Astrocyte (in vitro differentiated cells and primary cell): ENCODE data around the gene RNASE1.

Source experiments
- CTCF ChIP-seq: IDR thresholded peaks from 2 replicates; pipeline ENCODE4 v1.5.1; 2011; ENCODE audit warnings: low read depth, mild to moderate bottlenecking, inconsistent platforms, low read length, moderate library complexity; ENCODE audit not compliant: insufficient read depth
- EZH2 ChIP-seq: IDR thresholded peaks from 2 replicates; pipeline ENCODE4 v1.6.1; 2012; ENCODE audit warnings: mild to moderate bottlenecking, low read length, inconsistent platforms; ENCODE audit not compliant: insufficient read depth

DNA sequence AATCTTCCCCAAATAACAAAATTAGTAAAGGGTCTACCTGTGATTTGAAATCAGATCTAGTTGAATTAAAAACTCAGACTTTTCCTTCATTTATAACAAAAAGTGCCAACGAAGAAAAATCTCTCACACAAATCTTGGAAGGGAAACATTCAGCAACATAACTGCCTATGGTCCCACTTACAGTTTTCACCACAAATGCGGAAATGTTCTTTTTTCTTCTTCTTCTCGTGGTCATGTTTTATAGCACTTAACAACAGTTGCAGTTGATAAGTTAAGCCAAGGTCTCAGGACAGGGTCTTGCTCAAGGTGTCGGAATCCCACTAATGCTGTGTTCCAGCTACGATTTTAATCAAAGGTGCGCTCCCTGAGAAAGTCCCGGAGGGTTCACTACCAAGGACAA, 11.5 kb downstream of the RNASE1 start:
- TF ChIP-seq CTCF = no peak
- TF ChIP-seq EZH2 = no peak
